Iris pigment epithelial cell (primary cell): ENCODE results near the gene GHR.
"Not testable (repeated sequence)": the region's sequence is repeated elsewhere in the genome, so short reads cannot be mapped to it uniquely, and the experiment has no call there.

ENCODE experiments used
- DNase-seq: peaks from one replicate; pipeline ENCODE4 v3.0.0-alpha.2; 2011; ENCODE audit warnings: low read depth

GHR gene

GRCh38 chr5:42718591-42718990 is 295.4 kb downstream of the GHR start:
- DNase-seq = peak; percentile 43

DNA sequence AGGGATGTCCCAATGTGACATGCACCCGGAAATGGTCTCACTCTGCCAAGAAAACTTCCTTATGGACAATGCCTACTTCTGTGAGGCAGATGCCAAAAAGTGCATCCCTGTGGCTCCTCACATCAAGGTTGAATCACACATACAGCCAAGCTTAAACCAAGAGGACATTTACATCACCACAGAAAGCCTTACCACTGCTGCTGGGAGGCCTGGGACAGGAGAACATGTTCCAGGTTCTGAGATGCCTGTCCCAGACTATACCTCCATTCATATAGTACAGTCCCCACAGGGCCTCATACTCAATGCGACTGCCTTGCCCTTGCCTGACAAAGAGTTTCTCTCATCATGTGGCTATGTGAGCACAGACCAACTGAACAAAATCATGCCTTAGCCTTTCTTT is 295.8 kb downstream of the GHR start:
- DNase-seq = peak; percentile 1

DNA sequence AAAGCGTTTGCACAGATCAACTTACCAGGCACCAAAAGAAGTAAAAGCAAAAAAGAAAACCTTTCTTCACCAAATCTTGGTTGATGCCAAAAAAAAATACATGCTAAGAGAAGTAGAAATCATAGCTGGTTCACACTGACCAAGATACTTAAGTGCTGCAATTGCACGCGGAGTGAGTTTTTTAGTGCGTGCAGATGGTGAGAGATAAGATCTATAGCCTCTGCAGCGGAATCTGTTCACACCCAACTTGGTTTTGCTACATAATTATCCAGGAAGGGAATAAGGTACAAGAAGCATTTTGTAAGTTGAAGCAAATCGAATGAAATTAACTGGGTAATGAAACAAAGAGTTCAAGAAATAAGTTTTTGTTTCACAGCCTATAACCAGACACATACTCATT is 297.0 kb downstream of the GHR start:
- no peak for DNase-seq

GRCh38 chr5:42721484-42721883 is 298.2 kb downstream of the GHR start:
- no peak for DNase-seq

GRCh38 chr5:42734531-42735058 is 311.4 kb downstream of the GHR start:
- not testable (repeated sequence) for DNase-seq

- no peak for DNase-seq
These were observed 317.7 kb downstream of the GHR start for GRCh38 chr5:42740920-42741319.

DNA sequence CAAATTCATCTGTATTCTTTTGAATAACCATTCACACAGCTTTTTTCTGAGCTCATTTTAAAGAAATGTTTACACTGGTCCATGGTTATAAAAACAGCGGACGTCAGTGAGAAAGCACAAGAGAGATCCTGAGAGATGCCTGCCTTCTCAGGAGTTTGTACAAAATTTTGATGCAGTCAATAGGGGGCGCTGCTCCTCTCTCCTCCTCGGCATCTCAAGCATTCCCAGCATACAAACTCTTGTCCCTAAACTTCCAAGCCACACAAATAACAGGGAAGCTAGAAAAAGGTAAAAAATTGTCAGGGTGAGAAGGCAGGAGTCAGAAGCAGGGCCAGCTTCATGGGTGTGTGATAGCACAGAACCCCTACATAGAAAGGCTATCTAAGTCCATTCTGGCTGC is 322.2 kb downstream of the GHR start:
- peak; percentile 7 for DNase-seq

DNA sequence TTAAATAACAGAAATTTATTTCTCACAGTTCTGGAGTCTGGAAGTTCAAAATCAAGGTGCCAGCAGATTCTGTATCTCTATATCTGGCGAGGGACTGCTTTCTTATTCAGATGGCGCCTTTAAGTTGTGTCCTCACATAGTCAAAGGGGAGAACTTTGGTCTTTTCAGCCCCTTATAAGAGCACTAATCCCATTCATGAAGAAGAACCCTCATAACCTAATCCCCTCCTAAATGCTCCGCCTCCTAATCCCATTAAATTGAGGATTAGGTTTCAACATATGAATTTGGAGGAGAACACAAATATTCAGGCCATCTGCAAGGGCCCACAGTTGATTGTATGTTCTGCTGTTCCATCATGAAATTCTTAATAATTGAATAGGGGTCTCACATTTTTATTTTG is 322.6 kb downstream of the GHR start:
- DNase-seq = no peak

DNA sequence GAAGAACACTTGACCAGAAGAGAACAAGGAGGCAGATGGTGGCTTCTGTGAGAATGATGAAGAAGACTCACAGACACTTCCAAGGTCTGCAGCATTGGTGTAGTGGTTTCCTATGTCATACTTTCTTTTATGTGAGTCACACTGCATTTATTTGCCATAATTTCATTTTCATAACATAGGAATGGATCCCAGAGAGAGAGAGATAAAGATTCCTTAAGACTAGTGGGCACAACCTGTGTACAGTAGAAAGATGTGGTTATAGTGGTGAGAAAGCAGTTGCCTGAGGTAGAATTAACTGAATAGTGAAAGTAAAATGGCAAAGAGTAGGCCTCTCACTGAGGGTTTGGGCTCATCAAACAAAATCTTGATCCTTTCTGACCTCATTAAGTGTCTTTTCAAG is 325.8 kb downstream of the GHR start:
- peak; percentile 20 for DNase-seq

- DNase-seq = no peak
These were observed 327.3 kb downstream of the GHR start for GRCh38 chr5:42750507-42750906.

GRCh38 chr5:42751044-42751443 is 327.8 kb downstream of the GHR start:
- no peak for DNase-seq

- DNase-seq = no peak
These were observed 329.9 kb downstream of the GHR start for GRCh38 chr5:42753099-42753498.

- DNase-seq = peak; percentile 36
These were observed 333.7 kb downstream of the GHR start, which contains the start of gene CCDC152 for GRCh38 chr5:42756606-42757601. CCDC152 (plus strand) TSS chr5:42756818; CDS start chr5:42759122, 2,304 bp downstream.

GRCh38 chr5:42759456-42759855 is 336.2 kb downstream of the GHR start:
- peak; percentile 7 for DNase-seq

GRCh38 chr5:42760426-42760825 is 337.2 kb downstream of the GHR start:
- no peak for DNase-seq

- no peak for DNase-seq
These were observed 338.6 kb downstream of the GHR start for GRCh38 chr5:42761791-42762190.

DNA sequence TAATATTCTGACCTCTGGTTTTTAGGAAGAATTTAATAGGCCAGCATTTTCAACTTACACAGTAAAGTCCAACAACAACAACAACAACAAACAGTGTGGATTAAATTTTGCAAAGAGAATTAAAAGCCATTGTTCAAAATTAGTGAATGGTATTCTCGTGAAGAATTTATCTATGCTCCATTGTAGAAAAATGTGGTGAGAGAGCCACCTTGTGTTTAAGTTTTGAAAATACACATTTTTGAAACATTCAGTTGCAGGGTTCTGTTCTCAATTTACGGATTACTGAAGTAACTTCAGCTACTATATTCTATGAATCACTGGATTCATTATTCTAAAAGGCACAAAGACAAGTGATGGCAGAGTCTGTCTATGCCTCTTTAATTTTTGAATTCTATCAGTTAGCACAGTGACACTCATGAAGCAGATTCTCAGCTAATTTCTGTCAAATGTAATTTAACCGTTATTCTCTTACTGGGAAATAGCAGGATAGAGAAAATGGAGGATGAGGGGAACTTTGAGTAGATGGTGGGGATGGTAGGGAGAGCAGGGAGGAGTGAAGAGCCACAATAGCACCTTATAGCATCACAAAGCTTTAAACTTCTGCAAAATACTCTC is 344.4 kb downstream of the GHR start:
- DNase-seq = peak; percentile 30

DNA sequence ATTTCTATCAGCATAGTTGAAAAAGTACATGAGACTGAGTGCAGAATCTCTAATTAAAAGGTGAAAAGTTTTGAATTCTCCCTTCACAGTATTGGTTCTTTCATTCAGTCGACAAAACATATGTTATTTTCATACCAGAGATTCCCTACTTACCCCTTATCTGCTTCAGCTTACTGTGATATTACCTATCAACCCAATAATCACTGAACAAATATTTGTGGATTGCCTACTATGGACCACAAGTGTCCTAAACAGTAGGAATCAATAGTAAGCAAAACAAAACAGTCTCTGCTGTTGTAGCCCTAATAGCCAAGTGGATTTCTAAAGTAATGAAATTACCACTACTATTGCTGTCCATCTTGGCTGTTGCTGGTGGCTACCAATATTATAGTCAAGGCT is 344.9 kb downstream of the GHR start:
- no peak for DNase-seq

DNA sequence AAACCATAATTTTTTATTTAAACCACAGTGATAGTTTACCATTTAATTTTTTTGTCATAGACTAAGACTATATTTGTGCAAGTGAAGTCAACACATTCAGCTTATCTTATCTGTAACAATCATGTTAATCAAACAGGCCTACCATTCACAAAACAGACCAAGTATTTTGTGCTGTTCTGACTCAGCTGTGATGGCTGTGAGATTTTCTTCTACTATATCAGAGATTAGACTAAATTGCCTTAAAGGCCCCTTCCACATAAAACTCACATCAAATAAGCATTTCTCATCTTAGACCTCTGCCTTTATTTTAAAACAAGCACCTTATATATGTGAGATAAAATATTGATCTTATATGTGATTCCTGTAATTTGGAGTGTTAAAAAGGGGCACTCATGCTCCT is 346.8 kb downstream of the GHR start:
- no peak for DNase-seq
